Measurements from ENCODE around the gene TMEM184B. TPM values are rescaled to one million over a fixed set of nuclear protein-coding genes. Genes with fewer than 3 reads are reported as not detected.

TMEM184B gene
- polyA plus RNA-seq, 1 experiment: 75.5 TPM

- no peaks in the 10 kb centered on the region for H3K27me3 ChIP-seq (ENCODE audit: control insufficient read depth, insufficient read depth, low read length)
- no peaks in the 10 kb centered on the region for H3K36me3 ChIP-seq (ENCODE audit: control insufficient read depth, insufficient read depth, low read length)
- ChIA-PET CTCF (interaction anchor here (1.0 to 1.5 kb wide), 2 partner anchors 14 to 78 kb away, joined by 3 to 5 read pairs; no protein-coding TSS in a partner anchor), POLR2A (no interaction called here)
- H3K4me3 ChIP-seq (ENCODE audit: low read depth, low read length): no peak overlapping the region
- TF ChIP-seq CTCF (IDR thresholded peaks at IDR 0.05; ENCODE audit: insufficient read depth, low read depth, low read length): no peak
- DNase-seq (ENCODE audit: low read depth): no peak
Observed at GRCh38 chr22:38191731-38192474, 80.9 kb downstream of the TMEM184B start.

- ChIA-PET CTCF (interaction anchor here (0.6 to 1.5 kb wide), 3 partner anchors 13 to 77 kb away, joined by 3 to 5 read pairs (median 3); no protein-coding TSS in a partner anchor), POLR2A (no interaction called here)
- no peak overlapping the region for H3K4me3 ChIP-seq (ENCODE audit: low read depth, low read length)
- no peaks in the 10 kb centered on the region for H3K27me3 ChIP-seq (ENCODE audit: control insufficient read depth, insufficient read depth, low read length)
- no peak for TF ChIP-seq CTCF (IDR thresholded peaks at IDR 0.05; ENCODE audit: insufficient read depth, low read depth, low read length)
- H3K36me3 ChIP-seq (ENCODE audit: control insufficient read depth, insufficient read depth, low read length): no peaks in the 10 kb centered on the region
- DNase-seq (ENCODE audit: low read depth): no peak
Observed at GRCh38 chr22:38191055-38191454, 81.8 kb downstream of the TMEM184B start.

GRCh38 chr22:38190581-38190980, 82.2 kb downstream of the TMEM184B start:
- TF ChIP-seq CTCF (IDR thresholded peaks at IDR 0.05; ENCODE audit: insufficient read depth, low read depth, low read length): no peak
- no peak overlapping the region for H3K4me3 ChIP-seq (ENCODE audit: low read depth, low read length)
- ChIA-PET POLR2A (no interaction called here), CTCF (interaction anchor here (0.6 to 1.6 kb wide), 2 partner anchors 8 to 19 kb away, joined by 3 read pairs; no protein-coding TSS in a partner anchor)
- DNase-seq (ENCODE audit: low read depth): no peak
- H3K27me3 ChIP-seq (ENCODE audit: control insufficient read depth, insufficient read depth, low read length): no peaks in the 10 kb centered on the region
- H3K36me3 ChIP-seq (ENCODE audit: control insufficient read depth, insufficient read depth, low read length): no peaks in the 10 kb centered on the region

GRCh38 chr22:38189104-38189503, 83.7 kb downstream of the TMEM184B start:
- no peaks in the 10 kb centered on the region for H3K36me3 ChIP-seq (ENCODE audit: control insufficient read depth, insufficient read depth, low read length)
- no peak overlapping the region for H3K4me3 ChIP-seq (ENCODE audit: low read depth, low read length)
- DNase-seq (ENCODE audit: low read depth): no peak
- CTCF ChIA-PET: interaction anchor here (0.6 to 1.6 kb wide), 2 partner anchors 9 to 440 kb away, joined by 3 read pairs; no protein-coding TSS in a partner anchor
- POLR2A ChIA-PET: interaction anchor here (0.5 kb wide), 1 partner anchor 302 kb away, joined by 3 read pairs; no protein-coding TSS in a partner anchor
- H3K27me3 ChIP-seq (ENCODE audit: control insufficient read depth, insufficient read depth, low read length): no peaks in the 10 kb centered on the region
- TF ChIP-seq CTCF (IDR thresholded peaks at IDR 0.05; ENCODE audit: insufficient read depth, low read depth, low read length): no peak

GRCh38 chr22:38187413-38188212, 85.2 kb downstream of the TMEM184B start:
- TF ChIP-seq CTCF (IDR thresholded peaks at IDR 0.05; ENCODE audit: insufficient read depth, low read depth, low read length): no peak
- H3K4me3 ChIP-seq (ENCODE audit: low read depth, low read length): no peak overlapping the region
- H3K36me3 ChIP-seq (ENCODE audit: control insufficient read depth, insufficient read depth, low read length): no peaks in the 10 kb centered on the region
- no peak for DNase-seq (ENCODE audit: low read depth)
- no peaks in the 10 kb centered on the region for H3K27me3 ChIP-seq (ENCODE audit: control insufficient read depth, insufficient read depth, low read length)
- ChIA-PET CTCF (interaction anchor here (0.9 to 1.2 kb wide), 2 partner anchors 74 to 87 kb away, joined by 3 to 4 read pairs; no protein-coding TSS in a partner anchor), POLR2A (no interaction called here)
